Posterior cingulate gyrus (tissue), 11 donors: ENCODE results near the gene PCDH1.
A peak's percentile ranks its signal among the peaks of the same experiment; 100 is the strongest.
"Not testable (repeated sequence)": the region's sequence is repeated elsewhere in the genome, so short reads cannot be mapped to it uniquely, and the experiment has no call there.

ENCODE experiments used
- DNase-seq, 10 donors: peaks; one replicate each; pipeline versions ENCODE4 v3.0.0 to v3.0.0-alpha.2; 2020 to 2021; ENCODE audit warnings: mixed read lengths in 3 of 10
- intact Hi-C: fragments of 100-400 bp; cut with DNase I; formaldehyde crosslinking; loops from one replicate; pipeline ENCODE4 v1.15.1; 2023

The PCDH1 gene

DNA sequence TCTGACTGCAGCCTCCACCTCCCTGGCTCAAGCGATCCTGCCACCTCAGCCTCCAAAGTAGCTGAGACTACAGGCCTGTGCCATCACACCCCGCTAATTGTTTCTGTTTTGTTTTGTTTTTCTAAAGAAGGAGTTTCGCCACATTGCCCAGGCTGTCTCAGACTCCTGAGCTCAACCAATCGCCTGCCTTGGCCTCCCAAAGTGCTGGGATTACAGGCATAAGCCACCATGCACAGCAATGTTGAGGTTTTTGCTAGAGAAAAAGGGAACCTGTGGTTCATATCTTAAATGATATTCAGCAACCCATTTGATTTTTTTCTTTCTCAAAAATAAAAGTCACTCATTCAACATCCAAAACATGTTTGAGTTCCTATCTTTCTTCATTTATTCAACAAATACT is 25.1 kb upstream of the PCDH1 start:
- no peak for DNase-seq
- intact Hi-C loops, result no loop called here

DNA sequence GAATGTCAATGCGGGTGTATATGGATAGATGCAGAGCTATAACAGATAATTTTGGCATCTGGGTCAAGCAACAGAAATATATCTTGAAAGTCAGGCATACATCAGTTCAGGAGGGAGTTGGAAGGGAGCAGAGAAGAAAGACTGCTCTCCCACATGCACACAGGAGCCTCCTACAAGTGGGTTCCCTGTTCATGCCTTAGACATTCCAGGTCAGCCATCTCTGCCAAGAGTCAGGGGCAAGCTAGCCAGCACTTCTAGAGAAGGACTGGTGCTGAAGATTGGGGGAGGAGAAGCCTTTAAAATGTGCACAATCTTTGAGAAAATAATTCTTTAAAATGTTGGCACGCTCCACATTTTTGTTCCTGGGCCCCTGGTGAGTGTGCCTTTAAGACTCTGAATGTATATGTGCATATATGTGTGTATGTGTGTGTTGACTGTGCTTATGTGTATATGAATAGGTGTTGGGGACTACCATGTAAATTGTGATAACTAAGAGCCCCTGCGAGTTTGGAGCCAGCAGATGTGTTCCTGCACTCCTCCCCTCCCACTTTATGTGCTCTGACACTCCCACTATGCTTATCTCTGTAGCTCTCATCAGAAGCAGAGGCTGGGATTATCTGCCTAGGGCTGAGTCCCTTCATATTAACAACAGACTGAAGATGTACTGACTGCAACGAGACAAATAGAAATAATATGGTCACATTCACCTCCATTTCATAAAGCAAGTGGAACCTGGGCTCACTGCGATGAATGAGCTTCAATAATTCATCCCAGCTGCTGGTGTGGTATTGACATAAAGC is 24.0 kb upstream of the PCDH1 start:
- intact Hi-C loops, result no loop called here

DNA sequence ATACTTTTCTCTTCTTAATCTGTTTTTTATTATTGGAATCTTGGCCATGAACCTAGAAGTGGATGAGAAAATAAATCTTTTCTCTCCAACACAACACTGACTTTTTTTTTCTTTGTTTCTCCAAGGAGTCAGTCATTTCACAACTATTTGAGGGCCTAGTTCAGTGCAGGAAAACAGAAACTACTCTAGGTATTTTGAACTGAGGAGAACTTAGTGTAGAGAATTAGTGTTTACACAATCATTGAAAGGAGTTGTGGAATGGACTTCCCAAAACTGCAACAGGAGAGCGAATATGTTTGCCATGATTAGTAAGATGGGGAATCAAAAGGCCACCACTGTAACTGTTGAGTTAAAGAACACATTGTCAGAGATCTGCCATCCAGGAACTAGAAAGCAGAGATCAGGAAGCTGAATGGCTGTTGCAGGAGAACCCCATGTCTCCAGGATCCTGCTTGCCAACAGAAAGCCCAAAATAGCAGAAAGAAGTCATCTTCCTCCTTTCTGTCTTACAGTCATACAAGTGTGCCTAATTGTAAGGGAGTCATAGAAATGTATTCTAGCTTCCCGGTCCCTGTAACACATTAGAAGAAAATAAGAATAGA is 20.3 kb upstream of the PCDH1 start:
- no peak for DNase-seq
- intact Hi-C loops, result no loop called here

More for the DNA sequence above, 24.0 kb upstream of the PCDH1 start:
- no peak for DNase-seq

DNA sequence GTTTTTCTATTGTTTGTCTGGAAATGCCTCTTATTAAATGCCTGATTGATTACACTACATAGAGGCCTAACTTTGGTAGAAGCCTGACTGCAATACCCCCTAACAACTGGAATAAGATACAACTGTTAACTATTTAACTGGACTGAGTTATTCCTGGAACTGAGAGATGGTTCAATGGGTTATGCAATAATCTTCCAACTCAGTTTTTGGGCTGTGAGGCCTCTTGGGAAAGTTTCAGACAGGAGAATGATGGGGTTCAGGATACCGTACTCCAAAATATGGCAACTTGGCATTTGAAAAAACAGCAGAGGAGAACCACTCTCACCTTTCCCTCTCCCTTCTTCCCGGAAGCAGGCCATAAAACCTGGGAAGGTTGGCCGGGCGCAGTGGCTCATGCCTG is 19.2 kb upstream of the PCDH1 start:
- intact Hi-C loops, result no loop called here
- DNase-seq, result no peak

DNA sequence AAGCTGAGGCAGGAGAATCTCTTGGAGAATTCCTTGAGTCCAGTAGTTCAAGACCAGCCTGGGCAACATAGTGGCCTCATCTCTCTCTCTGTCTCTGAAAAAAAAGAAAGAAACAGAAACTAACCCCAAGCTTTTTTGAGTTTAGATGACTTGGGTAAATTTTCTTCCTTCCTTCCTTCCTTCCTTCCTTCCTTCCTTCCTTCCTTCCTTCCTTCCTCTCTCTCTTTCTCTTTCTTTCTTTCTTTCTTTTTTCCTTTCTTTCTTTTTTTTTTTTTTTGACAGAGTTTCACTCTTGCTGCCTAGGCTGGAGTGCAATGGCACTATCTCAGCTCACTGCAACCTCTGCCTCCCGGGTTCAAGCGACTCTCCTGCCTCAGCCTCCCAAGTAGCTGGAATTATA is 12.2 kb upstream of the PCDH1 start:
- intact Hi-C loops, DNase-seq: not testable (repeated sequence)

DNA sequence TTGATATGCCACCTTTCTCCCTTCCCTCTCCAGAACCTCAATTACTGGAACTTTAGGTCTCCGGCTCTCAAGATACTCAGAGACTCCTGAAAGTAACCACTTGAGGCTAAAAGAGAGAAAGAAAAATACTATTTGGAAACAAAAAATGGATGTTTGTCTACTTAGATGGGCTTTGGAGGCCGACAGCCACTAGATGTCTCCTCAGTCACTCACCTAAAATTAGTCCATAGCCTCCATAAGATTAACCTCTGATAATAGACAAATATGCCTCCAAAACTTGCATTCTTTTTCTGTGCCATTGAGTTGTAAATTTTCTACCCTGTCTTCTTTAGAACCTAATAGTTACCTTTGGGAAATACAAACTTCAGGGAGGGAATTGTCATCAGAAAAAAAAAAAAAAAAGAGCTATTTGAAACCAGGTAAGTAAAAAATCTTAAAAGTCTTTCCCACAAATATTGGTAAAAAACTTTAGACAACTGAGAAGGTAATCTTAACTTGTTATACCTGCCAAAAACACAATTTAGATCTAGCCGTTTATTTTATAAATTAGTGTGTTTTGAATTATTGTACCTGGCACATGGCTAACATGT is 11.2 kb upstream of the PCDH1 start:
- DNase-seq, result no peak
- intact Hi-C loops, result no loop called here

DNA sequence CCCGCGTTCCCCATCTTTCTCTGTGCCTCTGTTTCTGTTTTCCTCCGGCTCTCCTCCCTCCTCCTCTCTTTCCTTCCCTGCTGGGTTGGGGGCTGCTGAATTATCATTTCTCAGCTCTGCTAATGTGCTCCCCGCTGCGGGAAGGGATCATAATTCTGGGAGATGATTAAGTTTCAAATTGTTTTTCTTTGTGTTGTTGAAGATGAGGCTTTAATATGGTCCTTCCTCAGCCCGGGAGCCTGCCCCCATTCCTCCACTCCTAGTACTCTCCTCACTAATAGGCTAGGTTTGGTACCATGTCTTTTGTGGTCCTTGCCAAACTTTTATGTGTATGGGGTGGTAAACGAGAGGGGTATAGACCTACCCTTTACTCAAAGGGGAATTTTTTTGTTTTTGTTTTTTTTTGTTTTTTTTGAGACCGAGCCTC is 5.7 kb upstream of the PCDH1 start:
- intact Hi-C loops, result loop anchor here (5.0 kb wide), 1 partner anchor 38 kb away; the partner anchor contains the start of gene DELE1
- DNase-seq, result peak in 2 of 10 donors; percentile 54 to 64

DNA sequence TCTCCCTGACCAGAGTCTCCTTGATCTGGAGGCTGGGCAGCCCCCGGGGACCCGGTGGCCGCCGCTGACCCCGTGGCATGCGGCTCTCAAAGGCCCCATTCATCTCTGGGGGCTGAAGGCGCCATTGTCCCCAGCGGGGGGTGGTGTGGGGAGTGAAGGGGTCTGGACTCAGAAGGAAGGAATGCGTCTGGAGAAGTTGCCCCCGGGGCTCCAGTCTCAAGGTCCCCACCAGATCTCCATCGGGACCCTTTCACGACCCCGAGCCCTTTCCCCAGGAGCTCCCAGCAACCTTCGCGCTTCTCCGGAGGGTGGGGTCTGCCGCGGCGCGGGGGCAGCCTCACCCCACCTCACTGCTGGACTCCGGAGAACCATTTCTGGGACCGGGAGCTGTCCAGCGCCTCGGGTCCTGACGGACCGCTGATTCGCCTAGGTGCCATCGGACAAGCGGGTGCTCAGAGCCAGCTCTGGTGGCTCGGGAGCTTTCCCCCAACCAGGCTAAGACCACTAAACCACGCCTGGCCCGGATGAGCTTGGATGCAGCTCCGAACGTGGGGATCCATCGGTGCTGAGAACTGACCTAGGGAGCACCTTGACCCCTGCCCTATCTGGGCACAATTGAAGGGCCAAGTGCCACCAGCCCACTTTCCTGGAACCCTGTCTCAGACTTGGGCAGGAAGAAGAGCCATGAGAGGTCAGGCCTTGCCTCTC is 5.1 kb upstream of the PCDH1 start:
- intact Hi-C loops, result loop anchor here (5.0 kb wide), 1 partner anchor 39 kb away; the partner anchor contains the start of gene DELE1
- peak in 7 of 10 donors; percentile 51 to 94 (median 67) for DNase-seq

DNA sequence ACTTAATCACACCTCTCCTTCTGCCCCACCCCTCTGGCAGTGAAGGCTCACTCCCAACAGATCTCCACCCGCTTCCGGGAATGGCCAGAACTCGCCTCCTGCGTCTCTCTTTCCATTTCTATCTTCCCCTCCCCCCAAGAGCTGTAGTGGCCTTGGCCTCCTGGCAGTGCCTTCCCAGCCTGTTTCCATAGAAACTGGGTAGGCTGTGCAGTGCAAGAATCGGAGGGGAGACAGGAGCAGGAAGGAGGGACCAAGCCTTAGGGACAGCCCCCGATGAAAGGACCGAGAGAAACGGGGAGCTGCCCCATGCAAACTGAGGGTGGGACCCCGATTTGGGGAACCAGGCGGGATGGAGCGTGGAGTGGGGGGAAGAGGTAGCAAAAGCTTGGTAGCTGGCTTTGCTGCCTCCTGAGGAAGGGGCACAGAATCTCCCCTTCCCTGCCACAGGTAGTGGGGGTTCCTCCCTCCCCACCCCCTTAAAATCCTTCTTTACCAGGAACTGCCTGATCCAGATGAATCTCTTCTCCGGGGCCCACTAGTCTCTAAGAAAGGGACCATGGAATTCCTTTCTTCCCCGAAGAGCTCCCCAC is 4.5 kb upstream of the PCDH1 start:
- intact Hi-C loops, result loop anchor here (5.0 kb wide), 1 partner anchor 40 kb away; the partner anchor contains the start of gene DELE1
- peak in 7 of 10 donors; percentile 46 to 94 (median 62) for DNase-seq

DNA sequence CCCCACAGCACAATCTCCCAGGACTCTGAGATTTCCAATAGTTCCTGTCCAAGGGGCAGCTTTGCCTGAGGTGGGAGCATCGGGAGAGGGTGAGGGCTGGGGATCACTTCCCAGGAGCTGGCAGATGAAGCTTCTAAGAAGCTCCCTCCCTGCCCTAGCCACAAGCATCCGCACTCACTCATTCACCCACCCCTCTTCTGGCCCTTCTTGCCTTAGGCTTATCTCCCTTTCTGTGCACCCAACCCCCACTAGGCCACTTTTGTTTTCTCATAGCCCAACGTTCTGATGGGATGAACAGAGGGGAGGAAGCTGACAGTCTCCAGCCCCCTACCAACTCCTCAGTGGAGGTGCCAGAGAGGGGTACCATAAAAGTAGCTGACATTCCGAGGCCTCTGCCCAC is 3.7 kb upstream of the PCDH1 start:
- intact Hi-C loops, result loop anchor here (5.0 kb wide), 1 partner anchor 40 kb away; the partner anchor contains the start of gene DELE1

DNA sequence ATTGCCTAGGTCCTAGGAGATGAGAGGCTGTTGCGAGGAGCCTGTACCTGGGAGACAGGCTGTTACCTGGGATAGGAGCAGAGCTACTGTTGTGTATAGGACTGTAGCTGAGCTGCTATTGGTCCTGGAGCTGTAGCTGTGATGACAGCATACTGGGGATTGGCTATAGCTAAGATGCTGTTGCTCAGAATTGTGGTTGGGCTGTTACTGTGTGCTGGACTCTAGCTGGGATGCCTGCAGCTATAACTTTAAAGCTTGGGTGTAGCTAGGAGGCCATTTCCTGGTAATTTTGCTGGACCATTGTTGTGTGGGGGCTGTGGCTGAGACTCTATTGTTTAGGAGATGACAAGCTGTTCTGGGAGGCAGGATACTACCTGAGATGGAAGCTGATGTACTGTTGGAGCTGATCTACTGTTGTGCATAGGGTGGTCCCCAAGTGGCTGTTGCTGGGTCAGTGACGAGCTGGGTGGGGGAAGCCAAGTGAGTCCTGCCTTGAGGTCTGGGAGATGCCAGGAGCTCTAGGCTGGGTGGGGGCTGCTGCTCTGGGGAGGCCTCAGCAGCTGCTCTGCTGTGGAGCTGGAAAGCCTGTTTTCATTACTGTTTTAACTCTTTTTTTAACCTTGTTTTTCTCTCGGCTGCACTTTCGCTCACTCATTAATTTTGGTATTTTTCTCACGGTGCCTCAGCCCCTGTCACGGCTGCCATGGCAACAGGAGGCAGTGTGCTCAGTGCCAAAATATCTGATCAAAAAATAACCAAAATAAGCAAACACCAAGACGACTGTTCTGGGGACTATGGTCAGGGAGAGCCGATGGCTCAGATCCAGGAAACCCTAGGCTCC is 3.0 kb upstream of the PCDH1 start:
- intact Hi-C loops, result loop anchor here (5.0 kb wide), 1 partner anchor 41 kb away; the partner anchor contains the start of gene DELE1
- DNase-seq, result peak in 2 of 10 donors; percentile 77 to 87

More for the DNA sequence above, 3.7 kb upstream of the PCDH1 start:
- DNase-seq, result no peak

DNA sequence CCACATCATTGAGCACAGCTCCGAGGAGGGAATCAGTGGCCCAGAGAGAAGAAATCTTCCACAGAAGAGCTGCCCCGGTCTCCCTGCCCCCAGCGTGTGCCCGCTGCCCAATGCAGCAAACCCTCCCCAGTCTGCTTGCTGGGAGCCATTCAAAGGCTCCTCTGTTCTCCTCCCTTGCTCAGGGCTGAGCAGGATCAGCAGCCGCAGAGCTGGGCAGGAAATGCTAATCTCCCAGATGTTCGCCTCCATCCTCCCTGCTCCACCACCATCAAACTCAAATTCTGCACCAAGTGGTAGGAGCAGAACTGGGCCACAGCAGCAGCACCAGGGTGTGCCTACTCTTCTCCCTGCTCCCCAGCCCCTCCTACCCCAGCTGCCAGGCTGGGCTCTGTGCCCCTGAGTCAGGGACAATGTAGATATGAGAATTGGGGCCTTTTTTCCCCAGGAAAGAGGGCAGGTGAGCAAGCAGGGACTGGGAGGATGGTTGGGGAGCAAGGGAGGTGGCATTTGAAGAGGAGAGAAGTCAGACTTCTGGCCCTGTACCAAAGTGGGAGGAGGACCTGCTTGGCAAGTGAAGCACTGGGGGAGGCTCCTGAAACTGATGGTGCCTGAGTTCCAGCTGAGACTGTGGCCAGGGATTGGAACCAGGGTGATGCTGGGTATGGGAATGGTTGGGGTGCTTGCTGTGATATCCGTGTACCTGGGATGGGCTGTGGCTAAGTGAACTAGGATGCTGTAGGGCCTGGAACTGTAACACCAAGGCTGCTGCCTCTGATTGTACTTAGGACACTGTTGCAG is 1.9 kb upstream of the PCDH1 start:
- intact Hi-C loops, result loop anchor here (1.0 to 5.0 kb wide), 6 partner anchors 42 to 187 kb away; partner anchors contain the start of gene DELE1
- DNase-seq, result peak in 9 of 10 donors; percentile 57 to 95 (median 71)

DNA sequence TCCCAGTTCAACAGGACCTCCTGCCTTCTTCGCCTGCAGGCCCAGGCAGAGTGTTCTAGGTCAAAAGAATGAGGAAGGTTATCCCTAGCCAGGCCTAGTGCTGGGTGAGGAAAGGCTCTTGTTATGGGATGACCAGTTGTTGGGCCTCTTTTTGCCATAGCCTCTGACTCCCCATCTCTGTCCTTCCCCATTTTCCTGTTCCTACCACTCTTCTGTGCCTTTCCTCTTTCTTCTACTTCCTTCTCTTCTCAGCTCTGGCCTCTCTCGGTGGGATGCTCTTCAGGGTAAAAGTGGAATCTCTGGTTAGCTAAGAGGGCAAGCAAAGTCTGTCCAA is 1.2 kb upstream of the PCDH1 start:
- intact Hi-C loops, result loop anchor here (1.0 to 5.0 kb wide), 5 partner anchors 67 to 187 kb away; no protein-coding TSS in a partner anchor
- no peak for DNase-seq

DNA sequence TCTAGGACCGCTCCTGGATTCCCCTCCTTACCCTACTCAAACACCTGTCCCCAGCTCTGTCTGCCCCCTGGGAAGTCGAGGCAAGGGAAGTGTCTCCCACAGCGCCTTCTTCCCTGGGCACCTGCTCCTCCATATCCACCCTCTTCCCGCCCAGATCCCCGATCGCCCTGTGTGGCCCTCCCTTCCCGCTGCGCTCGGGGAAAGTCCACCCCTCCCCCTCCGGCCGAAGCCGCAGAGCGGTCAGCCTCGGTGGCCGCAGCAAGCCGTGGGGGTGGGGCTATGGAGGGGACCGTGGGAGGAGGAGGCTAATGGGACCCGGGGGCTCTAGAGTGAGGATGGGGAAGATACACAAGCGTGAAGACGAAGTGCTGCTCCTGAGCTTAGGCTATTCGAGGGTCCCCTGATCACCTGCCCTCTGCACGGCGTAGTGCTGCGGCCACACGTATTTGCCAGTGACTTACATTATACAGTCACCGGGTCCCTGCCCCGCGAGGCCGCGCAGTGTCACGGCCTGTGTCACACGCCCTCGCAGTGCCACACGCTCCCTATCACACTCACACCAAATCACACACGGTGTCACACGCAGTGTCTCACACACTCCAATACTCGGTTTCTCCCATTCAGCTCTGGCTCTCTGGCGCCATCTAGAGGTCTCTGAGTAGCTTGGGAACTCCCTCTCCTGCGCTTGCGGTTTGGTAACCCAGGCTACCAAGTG is 658 bp upstream of the PCDH1 start:
- intact Hi-C loops, result loop anchor here (1.0 to 5.0 kb wide), 5 partner anchors 67 to 186 kb away; no protein-coding TSS in a partner anchor
- DNase-seq, result peak; percentile 86 to 98 (median 94)

DNA sequence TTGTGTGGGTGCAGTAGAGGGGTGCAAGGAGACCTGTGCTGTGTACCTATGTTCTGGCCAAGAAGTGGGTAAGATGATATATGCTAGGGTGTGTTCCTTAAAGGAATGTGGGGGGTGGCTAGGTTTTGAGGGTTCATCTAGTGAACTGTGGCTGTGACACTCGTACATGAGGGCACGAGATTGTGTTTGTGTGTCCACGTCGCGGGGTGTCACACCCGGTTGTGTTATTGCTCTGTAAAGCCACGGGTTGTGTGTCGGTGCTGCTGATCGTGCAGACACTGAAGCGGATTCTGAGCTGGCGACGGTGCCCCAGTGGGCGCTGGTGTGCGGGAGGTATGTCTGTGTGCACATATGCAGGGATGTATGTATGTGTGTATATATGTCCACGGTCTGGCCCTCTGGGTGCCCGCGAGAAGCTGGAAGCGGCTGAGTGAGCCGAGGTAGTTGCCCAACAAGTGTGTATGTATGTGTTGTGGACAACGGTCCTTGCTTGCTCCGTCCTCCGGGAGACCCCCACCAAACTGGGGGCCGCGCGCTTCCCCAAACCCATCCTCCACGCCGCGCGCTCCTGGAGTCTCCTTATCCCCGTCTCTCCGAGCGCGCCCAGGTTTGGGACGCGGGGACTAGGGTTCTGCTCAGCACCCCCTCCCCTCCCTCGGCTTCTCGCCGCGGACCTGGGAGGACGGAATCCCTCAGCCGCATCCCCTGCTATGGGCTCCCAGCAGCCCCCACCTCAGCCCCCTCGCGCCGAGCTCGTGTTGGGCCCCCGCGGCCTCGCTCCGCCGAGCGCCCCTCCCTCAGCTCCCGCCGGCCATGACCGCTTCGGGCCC is 639 bp downstream of the PCDH1 start:
- intact Hi-C loops, result loop anchor here (2.0 to 5.0 kb wide), 4 partner anchors 65 to 185 kb away; no protein-coding TSS in a partner anchor
- DNase-seq, result peak in 5 of 10 donors; percentile 37 to 93 (median 82)

DNA sequence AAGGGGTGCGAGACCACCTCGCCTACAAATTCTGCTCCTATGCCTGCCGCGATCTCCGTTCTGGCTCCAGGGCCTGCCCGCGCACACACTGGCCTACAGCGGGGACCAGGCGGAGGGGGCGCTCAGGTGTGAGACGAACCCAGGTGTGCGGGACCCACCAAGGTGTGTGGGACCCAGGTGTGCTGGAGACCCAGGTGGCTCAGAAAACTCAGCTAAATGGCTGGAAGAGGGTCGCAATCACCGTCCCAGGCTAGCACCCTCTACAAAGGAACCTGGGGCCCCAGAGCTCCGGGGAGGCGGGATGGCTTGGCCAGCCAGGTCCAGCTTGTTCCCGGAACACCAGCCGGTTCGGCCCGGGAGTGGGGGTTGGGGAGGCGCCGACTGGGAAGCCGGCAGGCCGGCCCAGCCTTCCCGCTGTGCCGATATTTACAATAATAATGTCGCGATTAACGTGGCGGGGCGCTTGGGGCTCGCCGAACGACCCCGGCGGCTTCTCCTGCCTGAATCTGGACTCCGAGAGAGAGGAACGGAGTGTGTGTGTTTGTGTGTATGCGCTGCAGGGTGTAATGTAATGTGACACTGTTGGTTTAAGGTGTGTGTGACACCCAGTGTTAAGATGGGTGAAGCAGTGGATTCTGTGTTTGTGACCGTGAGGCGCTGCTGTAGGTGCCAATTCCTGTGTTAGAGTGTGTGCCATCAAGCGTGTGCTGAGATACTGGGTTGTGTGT is 1.4 kb downstream of the PCDH1 start:
- intact Hi-C loops, result loop anchor here (5.0 kb wide), 2 partner anchors 64 to 86 kb away; no protein-coding TSS in a partner anchor
- peak in 4 of 10 donors; percentile 54 to 92 (median 83) for DNase-seq
